T-cell (primary cell): ENCODE results near the gene PTPRJ. TPM values are rescaled to one million over a fixed set of nuclear protein-coding genes. Genes with fewer than 3 reads are reported as not detected.

Experiments used
- ATAC-seq, 4 experiments: fragments of 200-7000 bp in 3 of 4; fragments of 150-1000 bp in 1 of 4; cut with Tn5 transposase; replicated peaks in 1 of 4; 1 replicate in 3 of 4; 2 replicates in 1 of 4; pipeline ENCODE4 v1.10.0; 2021; ENCODE audit warnings: moderate library complexity in 3 of 4, mild to moderate bottlenecking in 2 of 4, moderate number of reproducible peaks in 1 of 4
- CTCF ChIA-PET, 2 donors: fragments of 300-600 bp; sonication (Branson Sonifier 250); formaldehyde crosslinking; loops; one replicate each; lab custom pipeline; 2022; ENCODE audit warnings: antibody characterized with exemption in 2 of 2; lab: Charles Lee
- POLR2A ChIA-PET, 2 donors: fragments of 300-600 bp; sonication (Branson Sonifier 250); formaldehyde crosslinking; loops; one replicate each; lab custom pipeline; 2022; ENCODE audit warnings: antibody characterized with exemption in 2 of 2; lab: Charles Lee
- DNase-seq, 35 experiments: peaks; one replicate each; pipeline versions ENCODE4 v3.0.0 to v3.0.0-alpha.2; 2013 to 2023
- H3K27ac ChIP-seq: one replicate; pipeline ENCODE4 v1.5.1; 2013; ENCODE audit warnings: low read length
- H3K27me3 ChIP-seq, 2 experiments: replicated peaks in 1 of 2; 1 replicate in 1 of 2; 2 replicates in 1 of 2; pipeline versions ENCODE4 v1.6.1 to v1.7.0; 2013; ENCODE audit warnings: low read length in 1 of 2, mixed read lengths in 1 of 2; ENCODE audit not compliant: control insufficient read depth in 2 of 2, insufficient read depth in 2 of 2; ENCODE audit errors: extremely low read depth in 1 of 2
- H3K36me3 ChIP-seq, 2 donors: 1 replicate in 1 of 2; 2 replicates in 1 of 2; pipeline versions ENCODE4 v1.6.1 to v1.7.0; 2013; ENCODE audit warnings: low read length in 1 of 2; ENCODE audit not compliant: control insufficient read depth in 2 of 2, insufficient read depth in 1 of 2; ENCODE audit errors: extremely low read depth in 1 of 2
- H3K4me1 ChIP-seq, 2 experiments: 1 replicate in 1 of 2; 2 replicates in 1 of 2; pipeline versions ENCODE4 v1.6.1 to v1.7.0; 2013; ENCODE audit warnings: low read length in 2 of 2, mixed read lengths in 1 of 2; ENCODE audit not compliant: insufficient read depth in 2 of 2, control insufficient read depth in 1 of 2; ENCODE audit errors: extremely low read depth in 1 of 2
- H3K4me3 ChIP-seq, 2 donors: 1 replicate in 1 of 2; 2 replicates in 1 of 2; pipeline versions ENCODE4 v1.5.1 to v1.7.0; 2013; ENCODE audit warnings: mild to moderate bottlenecking in 2 of 2, low read length in 1 of 2, moderate library complexity in 1 of 2; ENCODE audit not compliant: control insufficient read depth in 1 of 2; ENCODE audit errors: extremely low read depth in 1 of 2
- H3K9me3 ChIP-seq: 2 replicates; pipeline ENCODE4 v1.7.0; 2013
- H3K27ac Mint-ChIP-seq, 2 donors: one replicate each; pipeline ENCODE4 v1.8.0; 2020 to 2021; ENCODE audit warnings: mild to moderate bottlenecking in 2 of 2, mixed read lengths in 2 of 2
- H3K27me3 Mint-ChIP-seq, 2 donors: one replicate each; pipeline ENCODE4 v1.8.0; 2021 to 2022; ENCODE audit warnings: mixed read lengths in 2 of 2
- H3K36me3 Mint-ChIP-seq: one replicate; pipeline ENCODE4 v1.8.0; 2021; ENCODE audit warnings: mixed read lengths
- H3K4me1 Mint-ChIP-seq, 3 donors: one replicate each; pipeline ENCODE4 v1.8.0; 2020 to 2022; ENCODE audit warnings: mixed read lengths in 3 of 3, mild to moderate bottlenecking in 1 of 3
- H3K4me3 Mint-ChIP-seq, 3 donors: one replicate each; pipeline ENCODE4 v1.8.0; 2020 to 2022; ENCODE audit warnings: mild to moderate bottlenecking in 3 of 3, mixed read lengths in 3 of 3, moderate library complexity in 3 of 3
- H3K9me3 Mint-ChIP-seq, 3 donors: one replicate each; pipeline ENCODE4 v1.8.0; 2020 to 2022; ENCODE audit warnings: mixed read lengths in 3 of 3
- WGBS: methylation state at CpG from one replicate; pipeline ENCODE4 v1.1.5; 2013; ENCODE audit warnings: missing lambda C conversion rate; ENCODE audit not compliant: insufficient coverage; 5-methylcytosine and 5-hydroxymethylcytosine counted together
- total RNA-seq, 35 experiments: library from RNA in 6 of 35; stranded (reverse) in 6 of 35; fragments of 120-200 nt in 1 of 35; gene quantifications; one replicate each; pipeline versions ENCODE4 v1.2.1 to v1.2.4 and lab custom pipeline; 2013 to 2026

Gene PTPRJ
- total RNA-seq, 5 donors from 2014 or later (not counting 1 experiment from before 2014, with no cell fraction given): 44.8 to 71.0 (median 57.9) TPM

- Mint-ChIP-seq H3K36me3 (peaks cover 20% of the 10 kb centered on the region), H3K27me3 (no peaks in the 10 kb centered on the region), H3K4me3 (no peak overlapping the region), H3K27ac (peak overlapping the region in 1 of 2 donors; percentile 1), H3K9me3 (no peaks in the 10 kb centered on the region), H3K4me1 (peaks cover 42 to 64% (median 50%) of the 10 kb centered on the region in 3 donors)
- ChIA-PET CTCF (interaction anchor here in 1 of 2 donors (0.6 kb wide), 2 partner anchors 52 to 66 kb away, joined by 3 read pairs; no protein-coding TSS in a partner anchor), POLR2A (interaction anchor here in 1 of 2 donors (0.6 kb wide), 1 partner anchor 166 kb away, joined by 9 read pairs; no protein-coding TSS in a partner anchor)
- H3K9me3 ChIP-seq: no peaks in the 10 kb centered on the region
- DNase-seq (no peak), ATAC-seq (no peak)
- no peak overlapping the region for H3K27ac ChIP-seq
- H3K36me3 ChIP-seq: peaks cover 2 to 11% of the 10 kb centered on the region in 2 donors
- peaks cover 4 to 31% of the 10 kb centered on the region in 2 experiments for H3K4me1 ChIP-seq
- H3K27me3 ChIP-seq: no peaks in the 10 kb centered on the region
- no peak overlapping the region for H3K4me3 ChIP-seq
- WGBS: 95% methylated on average over 8 of the region's 9 CpGs
Observed at GRCh38 chr11:48025293-48025983, 45.1 kb downstream of the PTPRJ start.

- ChIA-PET CTCF (no interaction called here), POLR2A (no interaction called here)
- 90% methylated on average over 2 of the region's 3 CpGs for WGBS
- ATAC-seq: no peak
- peaks cover 2 to 11% of the 10 kb centered on the region in 2 donors for H3K36me3 ChIP-seq
- peak overlapping the region in 1 of 2 donors; percentile 1 for H3K27ac Mint-ChIP-seq
- peaks cover 20% of the 10 kb centered on the region for H3K36me3 Mint-ChIP-seq
- no peaks in the 10 kb centered on the region for H3K9me3 ChIP-seq
- H3K4me3 Mint-ChIP-seq: no peak overlapping the region
- no peak overlapping the region for H3K27ac ChIP-seq
- H3K9me3 Mint-ChIP-seq: no peaks in the 10 kb centered on the region
- H3K27me3 ChIP-seq: no peaks in the 10 kb centered on the region
- no peaks in the 10 kb centered on the region for H3K27me3 Mint-ChIP-seq
- no peak overlapping the region for H3K4me3 ChIP-seq
- no peak for DNase-seq
- peaks cover 4 to 26% of the 10 kb centered on the region in 2 experiments for H3K4me1 ChIP-seq
- peaks cover 37 to 61% (median 45%) of the 10 kb centered on the region in 3 donors for H3K4me1 Mint-ChIP-seq
Observed at GRCh38 chr11:48025984-48026340, 45.6 kb downstream of the PTPRJ start.

- no peaks in the 10 kb centered on the region for H3K9me3 Mint-ChIP-seq
- Histone ChIP-seq H3K4me3 (no peak overlapping the region), H3K27ac (peak overlapping the region; percentile 2), H3K36me3 (peaks cover 2 to 8% of the 10 kb centered on the region in 2 donors), H3K4me1 (peaks cover 4 to 34% of the 10 kb centered on the region in 2 experiments), H3K27me3 (no peaks in the 10 kb centered on the region), H3K9me3 (no peaks in the 10 kb centered on the region)
- DNase-seq (peak in 25 of 35 experiments; percentile 16 to 53 (median 32)), ATAC-seq (peak; percentile 83 to 93 (median 91))
- peak overlapping the region; percentile 90 to 92 for H3K27ac Mint-ChIP-seq
- H3K36me3 Mint-ChIP-seq: peaks cover 20% of the 10 kb centered on the region
- POLR2A ChIA-PET: interaction anchor here in 1 of 2 donors (0.5 to 0.6 kb wide), 3 partner anchors 12 to 1435 kb away, joined by 3 to 5 read pairs (median 4); no protein-coding TSS in a partner anchor
- peaks cover 52 to 68% (median 67%) of the 10 kb centered on the region in 3 donors for H3K4me1 Mint-ChIP-seq
- no peaks in the 10 kb centered on the region for H3K27me3 Mint-ChIP-seq
- WGBS: 11% methylated on average over 5 of the region's 6 CpGs
- peak overlapping the region in 2 of 3 donors; percentile 29 to 66 for H3K4me3 Mint-ChIP-seq
- CTCF ChIA-PET: interaction anchor here (0.6 to 1.4 kb wide), 3 partner anchors 40 to 79 kb away, joined by 3 to 4 read pairs (median 3); no protein-coding TSS in a partner anchor
Observed at GRCh38 chr11:48028914-48029680, 48.7 kb downstream of the PTPRJ start.

GRCh38 chr11:48029681-48030290 is 49.4 kb downstream of the PTPRJ start:
- no peaks in the 10 kb centered on the region for H3K9me3 ChIP-seq
- no peak overlapping the region for H3K4me3 ChIP-seq
- no peak for DNase-seq
- Mint-ChIP-seq H3K27ac (peak overlapping the region; percentile 86 to 92), H3K9me3 (no peaks in the 10 kb centered on the region), H3K27me3 (no peaks in the 10 kb centered on the region), H3K4me1 (peaks cover 57 to 71% (median 66%) of the 10 kb centered on the region in 3 donors), H3K4me3 (no peak overlapping the region), H3K36me3 (peaks cover 19% of the 10 kb centered on the region)
- WGBS: no CpG with 5 or more reads among the region's 6 CpGs
- POLR2A ChIA-PET: interaction anchor here in 1 of 2 donors (0.5 kb wide), 2 partner anchors 11 to 14 kb away, joined by 4 to 5 read pairs; no protein-coding TSS in a partner anchor
- peak overlapping the region; percentile 6 for H3K27ac ChIP-seq
- peaks cover 2% of the 10 kb centered on the region in 2 donors for H3K36me3 ChIP-seq
- CTCF ChIA-PET: interaction anchor here (0.6 to 1.4 kb wide), 4 partner anchors 40 to 78 kb away, joined by 3 to 4 read pairs (median 4); no protein-coding TSS in a partner anchor
- peaks cover 8 to 36% of the 10 kb centered on the region in 2 experiments for H3K4me1 ChIP-seq
- no peak for ATAC-seq
- no peaks in the 10 kb centered on the region for H3K27me3 ChIP-seq

GRCh38 chr11:48031602-48032001 is 51.2 kb downstream of the PTPRJ start:
- Mint-ChIP-seq H3K27ac (peak overlapping the region; percentile 69 to 81), H3K27me3 (no peaks in the 10 kb centered on the region), H3K4me3 (peak overlapping the region in 1 of 3 donors; percentile 36), H3K36me3 (peaks cover 24% of the 10 kb centered on the region), H3K9me3 (no peaks in the 10 kb centered on the region), H3K4me1 (peaks cover 73 to 80% (median 77%) of the 10 kb centered on the region in 3 donors)
- H3K36me3 ChIP-seq: no peaks in the 10 kb centered on the region
- no peaks in the 10 kb centered on the region for H3K27me3 ChIP-seq
- peaks cover 22 to 46% of the 10 kb centered on the region in 2 experiments for H3K4me1 ChIP-seq
- POLR2A ChIA-PET: interaction anchor here in 1 of 2 donors (0.6 kb wide), 1 partner anchor 27 kb away, joined by 5 read pairs; no protein-coding TSS in a partner anchor
- H3K4me3 ChIP-seq: no peak overlapping the region
- WGBS: 84% methylated on average over 3 of the region's 6 CpGs
- CTCF ChIA-PET: interaction anchor here in 1 of 2 donors (0.6 kb wide), 1 partner anchor 96 kb away, joined by 3 read pairs; no protein-coding TSS in a partner anchor
- ATAC-seq (no peak), DNase-seq (no peak)
- no peaks in the 10 kb centered on the region for H3K9me3 ChIP-seq
- no peak overlapping the region for H3K27ac ChIP-seq
